ENCODE measurements around the gene NAA38.
"Not testable (repeated sequence)": the region's sequence is repeated elsewhere in the genome, so short reads cannot be mapped to it uniquely, and the experiment has no call there.

Gene NAA38

GRCh38 chr17:7825206-7825990 is 32.0 kb downstream of the NAA38 start:
- DNase-seq = peak in 2 of 51 donors; percentile 44 to 52

- DNase-seq = no peak
Observed at GRCh38 chr17:7824021-7824924, 33.1 kb downstream of the NAA38 start.

- peak in 1 of 51 donors; percentile 18 for DNase-seq
Observed at GRCh38 chr17:7823581-7824001, 33.8 kb downstream of the NAA38 start.

- no peak for DNase-seq
Observed at GRCh38 chr17:7822126-7822525, 35.2 kb downstream of the NAA38 start.

GRCh38 chr17:7820231-7820630 is 37.1 kb downstream of the NAA38 start:
- no peak for DNase-seq

GRCh38 chr17:7818746-7819645 is 38.4 kb downstream of the NAA38 start:
- no peak for DNase-seq

- no peak for DNase-seq
Observed at GRCh38 chr17:7818026-7818425, 39.3 kb downstream of the NAA38 start.

GRCh38 chr17:7817643-7817964 is 39.8 kb downstream of the NAA38 start:
- no peak for DNase-seq

GRCh38 chr17:7816926-7817642 is 40.3 kb downstream of the NAA38 start:
- no peak for DNase-seq

- no peak for DNase-seq
Observed at GRCh38 chr17:7814969-7815368, 42.4 kb downstream of the NAA38 start.

- DNase-seq = no peak
Observed at GRCh38 chr17:7811251-7811650, 46.1 kb downstream of the NAA38 start.

- DNase-seq = not testable (repeated sequence)
Observed at GRCh38 chr17:7809791-7810343, 47.5 kb downstream of the NAA38 start.

- DNase-seq = no peak
Observed at GRCh38 chr17:7809086-7809790, 48.1 kb downstream of the NAA38 start.

GRCh38 chr17:7807206-7807605 is 50.2 kb downstream of the NAA38 start:
- DNase-seq = no peak

Data from hypothalamus (tissue), 51 donors.